ENCODE results near the gene DNAJC4. TPM values are rescaled to one million over a fixed set of nuclear protein-coding genes. Genes with fewer than 3 reads are reported as not detected.

DNAJC4 gene
- total and polyA plus RNA-seq, 2 donors from 2014 or later: 31.1 to 102 TPM

- Histone ChIP-seq H3K27ac (ENCODE audit: low read depth in 2 of 2, low read length in 2 of 2) (no peak overlapping the region), H3K9me3 (ENCODE audit: control insufficient read depth in 2 of 3, insufficient read depth in 1 of 3, low read length in 3 of 3) (no peaks in the 10 kb centered on the region), H3K27me3 (ENCODE audit: control insufficient read depth, insufficient read depth, low read length) (no peaks in the 10 kb centered on the region), H3K4me1 (ENCODE audit: control insufficient read depth in 2 of 3, insufficient read depth in 2 of 3, low read depth in 1 of 3, low read length in 3 of 3) (peaks cover 0 to 14% (median 9%) of the 10 kb centered on the region in 3 donors), H3K36me3 (ENCODE audit: control insufficient read depth in 2 of 3, insufficient read depth in 3 of 3, low read length in 3 of 3) (peaks cover 0 to 8% (median 0%) of the 10 kb centered on the region in 3 donors), H3K9ac (ENCODE audit: low read length in 3 of 3) (no peak overlapping the region), H3K4me3 (ENCODE audit: low read length in 3 of 3) (no peak overlapping the region)
- DNase-seq (peak in 1 of 5 donors; percentile 69), FAIRE-seq (no peak)
- intact Hi-C loops (cut with DNase I): no loop called here
- TF ChIP-seq CTCF (IDR thresholded peaks at IDR 0.05; ENCODE audit: borderline replicate concordance, extremely low read depth, insufficient read depth): no peak
Measured at GRCh38 chr11:64264371-64264852, 34.1 kb downstream of the DNAJC4 start.

GRCh38 chr11:64265176-64266160 lies 35.1 kb downstream of the DNAJC4 start:
- TF ChIP-seq CTCF (IDR thresholded peaks at IDR 0.05; ENCODE audit: borderline replicate concordance, extremely low read depth, insufficient read depth): no peak
- DNase-seq (peak in 1 of 5 donors; percentile 66), FAIRE-seq (no peak)
- H3K9me3 ChIP-seq (ENCODE audit: control insufficient read depth in 2 of 3, insufficient read depth in 1 of 3, low read length in 3 of 3): no peaks in the 10 kb centered on the region
- no peak overlapping the region for H3K27ac ChIP-seq (ENCODE audit: low read depth in 2 of 2, low read length in 2 of 2)
- H3K4me1 ChIP-seq (ENCODE audit: control insufficient read depth in 2 of 3, insufficient read depth in 2 of 3, low read depth in 1 of 3, low read length in 3 of 3): peaks cover 0 to 14% (median 9%) of the 10 kb centered on the region in 3 donors
- H3K9ac ChIP-seq (ENCODE audit: low read length in 3 of 3): no peak overlapping the region
- H3K4me3 ChIP-seq (ENCODE audit: low read length in 3 of 3): no peak overlapping the region
- no peaks in the 10 kb centered on the region for H3K27me3 ChIP-seq (ENCODE audit: control insufficient read depth, insufficient read depth, low read length)
- H3K36me3 ChIP-seq (ENCODE audit: control insufficient read depth in 2 of 3, insufficient read depth in 3 of 3, low read length in 3 of 3): peaks cover 0 to 4% (median 0%) of the 10 kb centered on the region in 3 donors
- intact Hi-C loops (cut with DNase I): no loop called here

- FAIRE-seq: no peak
- Histone ChIP-seq H3K27me3 (ENCODE audit: control insufficient read depth, insufficient read depth, low read length) (no peaks in the 10 kb centered on the region), H3K27ac (ENCODE audit: low read depth in 2 of 2, low read length in 2 of 2) (no peak overlapping the region), H3K9ac (ENCODE audit: low read length in 3 of 3) (no peak overlapping the region), H3K4me3 (ENCODE audit: low read length in 3 of 3) (no peak overlapping the region), H3K4me1 (ENCODE audit: control insufficient read depth in 2 of 3, insufficient read depth in 2 of 3, low read depth in 1 of 3, low read length in 3 of 3) (peaks cover 0 to 14% (median 9%) of the 10 kb centered on the region in 3 donors), H3K9me3 (ENCODE audit: control insufficient read depth in 2 of 3, insufficient read depth in 1 of 3, low read length in 3 of 3) (no peaks in the 10 kb centered on the region), H3K36me3 (ENCODE audit: control insufficient read depth in 2 of 3, insufficient read depth in 3 of 3, low read length in 3 of 3) (peaks cover 0 to 4% (median 0%) of the 10 kb centered on the region in 3 donors)
- no peak for TF ChIP-seq CTCF (IDR thresholded peaks at IDR 0.05; ENCODE audit: borderline replicate concordance, extremely low read depth, insufficient read depth)
- DNase-seq: no peak
- intact Hi-C loops (cut with DNase I): no loop called here
Measured at GRCh38 chr11:64266339-64266738, 36.0 kb downstream of the DNAJC4 start.
